GM12878 (cell line): ENCODE data around the gene SRC. TPM values are rescaled to one million over a fixed set of nuclear protein-coding genes. Genes with fewer than 3 reads are reported as not detected.

Source experiments
- ATAC-seq: fragments of 200-7000 bp; cut with Tn5 transposase; 3 replicates; pipeline ENCODE4 v1.9.1; 2020; ENCODE audit warnings: mild to moderate bottlenecking, moderate library complexity
- BruUV-seq: library from RNA; stranded (reverse); fragments of 400-500 nt; replicated peaks from 2 replicates; lab custom pipeline; 2021; lab: Mats Ljungman, UMichigan
- CTCF ChIA-PET: fragments of 300-600 bp; sonication (Branson Sonifier 250); formaldehyde crosslinking; extraction: SDS; loops from one replicate; lab custom pipeline; 2021; ENCODE audit warnings: inconsistent platforms; lab: Yijun Ruan, JAX
- POLR2A ChIA-PET: fragments of 350-600 bp; formaldehyde crosslinking; extraction: SDS; loops from one replicate; lab custom pipeline; 2021; ENCODE audit warnings: inconsistent platforms; lab: Charles Lee
- RAD21 ChIA-PET: fragments of 300-600 bp; sonication (Branson Sonifier 250); formaldehyde crosslinking; loops from one replicate; lab custom pipeline; 2023; ENCODE audit warnings: antibody characterized with exemption; ENCODE audit not compliant: unreplicated experiment; lab: Charles Lee
- SMC1A ChIA-PET: fragments of 300-600 bp; sonication (Branson Sonifier 250); formaldehyde crosslinking; loops from one replicate; lab custom pipeline; 2023; ENCODE audit not compliant: unreplicated experiment, uncharacterized antibody; lab: Charles Lee
- DNase-seq: peaks from one replicate; pipeline ENCODE4 v3.0.0-alpha.2; 2011; ENCODE audit warnings: low read depth, low spot score
- FAIRE-seq: peaks from 3 replicates; lab custom pipeline; 2011; peaks lifted over from hg19 to GRCh38; lab: Jason Lieb, UNC
- H2AFZ ChIP-seq: 2 replicates; pipeline ENCODE4 v1.6.0; 2011; ENCODE audit warnings: low read depth, low read length, control low read depth; ENCODE audit not compliant: control insufficient read depth
- H3K27ac ChIP-seq: 2 replicates; pipeline ENCODE4 v1.5.1; 2011; ENCODE audit warnings: control low read depth; ENCODE audit not compliant: control insufficient read depth, insufficient read depth
- H3K27me3 ChIP-seq, 2 experiments: replicated peaks in 1 of 2; 2 replicates each; pipeline versions ENCODE4 v1.6.0 to v1.6.1; 2011; ENCODE audit warnings: low read length in 1 of 2; ENCODE audit not compliant: control insufficient read depth in 2 of 2, insufficient read depth in 2 of 2
- H3K36me3 ChIP-seq, 2 experiments: 2 replicates each; pipeline ENCODE4 v1.5.1; 2011; ENCODE audit warnings: low read length in 1 of 2; ENCODE audit not compliant: control insufficient read depth in 2 of 2, insufficient read depth in 2 of 2
- H3K4me1 ChIP-seq: 2 replicates; pipeline ENCODE4 v1.6.1; 2011; ENCODE audit warnings: mild to moderate bottlenecking, low read length, moderate library complexity, mixed read lengths; ENCODE audit not compliant: control insufficient read depth, insufficient read depth
- H3K4me2 ChIP-seq: 2 replicates; pipeline ENCODE4 v1.6.0; 2011; ENCODE audit warnings: control low read depth; ENCODE audit not compliant: control insufficient read depth, insufficient read depth
- H3K4me3 ChIP-seq: fragments of 200-600 bp; sonication (generic); 2 replicates; pipeline ENCODE4 v1.5.1; 2016
- H3K79me2 ChIP-seq: 2 replicates; pipeline ENCODE4 v1.6.0; 2011; ENCODE audit warnings: low read length; ENCODE audit not compliant: control insufficient read depth, insufficient read depth
- H3K9ac ChIP-seq: 2 replicates; pipeline ENCODE4 v1.8.0; 2011; ENCODE audit warnings: low read length, control low read depth, mixed read lengths; ENCODE audit not compliant: control insufficient read depth, insufficient read depth
- H3K9me3 ChIP-seq: replicated peaks from 3 replicates; pipeline ENCODE4 v1.5.1; 2011; ENCODE audit warnings: mild to moderate bottlenecking, low read length; ENCODE audit not compliant: control insufficient read depth, insufficient read depth
- H4K20me1 ChIP-seq: 2 replicates; pipeline ENCODE4 v1.6.0; 2011; ENCODE audit not compliant: control insufficient read depth, insufficient read depth
- EP300 ChIP-seq, 2 experiments: fragments of 150-350 bp in 1 of 2; IDR thresholded peaks; 2 replicates each; pipeline ENCODE4 v1.6.1; 2011 to 2012; ENCODE audit warnings: low read depth in 2 of 2, low read length in 2 of 2, borderline replicate concordance in 1 of 2, improper control_type of control experiment in 1 of 2, inconsistent platforms in 1 of 2; ENCODE audit not compliant: control insufficient read depth in 1 of 2
- MEF2B ChIP-seq: fragments of 450-650 bp; IDR thresholded peaks from 2 replicates; pipeline ENCODE4 v1.6.1; 2018; ENCODE audit warnings: mild to moderate bottlenecking, moderate library complexity; ENCODE audit not compliant: partially characterized antibody, poor library complexity, severe bottlenecking
- SMARCA5 ChIP-seq: fragments of 450-650 bp; IDR thresholded peaks from 2 replicates; pipeline ENCODE4 v1.6.1; 2017; ENCODE audit warnings: mild to moderate bottlenecking
- WGBS: methylation state at CpG from one replicate; pipeline ENCODE4 v1.1.6; 2016; ENCODE audit warnings: low lambda C conversion rate; ENCODE audit not compliant: insufficient replicate concordance, insufficient coverage; ENCODE audit errors: missing lambda C conversion rate; 5-methylcytosine and 5-hydroxymethylcytosine counted together
- in situ Hi-C: fragments of 300-500 bp; cut with MboI; formaldehyde crosslinking; loops from 9 replicates; pipeline ENCODE4 v1.14.3; 2018; ENCODE audit warnings: mixed read lengths
- intact Hi-C: fragments of 100-400 bp; cut with micrococcal nuclease; formaldehyde crosslinking; loops from one replicate; pipeline ENCODE4 v1.14.2; 2022; ENCODE audit not compliant: unreplicated experiment
- polyA plus RNA-seq, 11 experiments: library from polyadenylated mRNA; depleted of rRNA in 4 of 11; unstranded in 6 of 11; stranded (reverse) in 5 of 11; fragments of >200 nt; fragmentation: Nextera tagmentation in 4 of 11; fragmentation: Illumina TruSeq in 1 of 11; extraction: Ambion mirVana in 4 of 11; extraction: Trizol in 1 of 11; gene quantifications; 1 replicate in 1 of 11; 2 replicates in 10 of 11; pipeline versions ENCODE4 v1.2.1 to v1.2.3, GENCODE V29; 2011 to 2016; ENCODE audit warnings: inconsistent platforms in 2 of 11, missing spikeins in 2 of 11, low read depth in 1 of 11
- total RNA-seq, 4 experiments: library from RNA; depleted of rRNA in 3 of 4; stranded (reverse); fragments of >200 nt in 3 of 4; fragmentation: Illumina TruSeq in 1 of 4; extraction: Trizol in 1 of 4; gene quantifications; 2 replicates each; pipeline versions ENCODE4 v1.2.1 to v1.2.3, GENCODE V29; 2013 to 2021
- TF ChIP-seq, protein P1 (sequence below): fragments of 450-650 bp; IDR thresholded peaks from 2 replicates; pipeline ENCODE4 v1.6.1; 2017; ENCODE audit warnings: mild to moderate bottlenecking, moderate library complexity
- TF ChIP-seq, protein P2 (sequence below): IDR thresholded peaks from 2 replicates; pipeline ENCODE4 v1.6.1; 2012; ENCODE audit warnings: improper control_type of control experiment, low read depth, low read length; ENCODE audit not compliant: insufficient replicate concordance

Gene SRC
- total and polyA plus RNA-seq, 10 of the 15 experiments (the other 5 are each of a cell fraction or from before 2014, with no cell fraction given) = 0.60 to 71.3 (median 27.2) TPM

DNA sequence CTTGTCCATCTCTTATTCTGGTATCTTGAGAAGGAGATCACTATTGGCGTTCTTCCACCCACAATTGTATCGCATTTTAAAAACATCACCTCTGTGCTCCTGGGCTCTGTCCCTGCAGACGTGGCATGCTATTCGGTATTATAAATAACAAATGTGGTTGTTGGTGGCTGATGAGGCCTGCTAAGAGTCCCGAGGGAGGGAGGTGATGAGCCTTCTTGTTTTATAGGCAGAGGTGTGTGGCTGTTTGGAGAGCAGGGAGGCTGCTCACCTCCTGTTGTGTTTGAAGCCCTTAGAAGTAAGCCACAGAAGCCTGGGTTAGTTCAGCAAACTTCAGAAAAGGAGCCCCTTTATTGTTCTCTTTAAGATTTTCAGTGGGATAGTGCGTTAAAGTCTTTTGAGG lies 40.9 kb upstream of the SRC start:
- no peak for FAIRE-seq

More for the DNA sequence above, 40.9 kb upstream of the SRC start:
- no peak overlapping the region for H3K4me3 ChIP-seq
- in situ Hi-C loops = no loop called here
- no peaks in the 10 kb centered on the region for H3K27me3 ChIP-seq
- ChIA-PET CTCF (no interaction called here), RAD21 (interaction anchor here (1.3 to 1.4 kb wide), 2 partner anchors 10 to 32 kb away, joined by 3 to 5 read pairs; no protein-coding TSS in a partner anchor), SMC1A (interaction anchor here (0.9 to 1.6 kb wide), 4 partner anchors 11 to 40 kb away, joined by 3 to 5 read pairs (median 4); partner anchors contain the start of gene SRC), POLR2A (interaction anchor here (0.6 to 1.1 kb wide), 5 partner anchors 16 to 1169 kb away, joined by 3 to 6 read pairs (median 4); partner anchors contain the start of gene MANBAL)
- DNase-seq (no peak), ATAC-seq (no peak)
- peaks cover 26 to 50% of the 10 kb centered on the region in 2 experiments for H3K36me3 ChIP-seq
- BruUV-seq = no TSS peak
- H4K20me1 ChIP-seq = no peaks in the 10 kb centered on the region
- 55% methylated on average over 6 of the region's 6 CpGs for WGBS
- no peak overlapping the region for H2AFZ ChIP-seq
- TF ChIP-seq MEF2B (peak; percentile 85), EP300 (IDR thresholded peaks at IDR 0.05; ENCODE audit: borderline replicate concordance in 1 of 2, control insufficient read depth in 1 of 2, low read depth in 2 of 2, low read length in 2 of 2) (peak in 1 of 2 experiments; percentile 60; a peak in 1 of 4 replicates), SMARCA5 (no peak)
- TF ChIP-seq, protein P1, sequence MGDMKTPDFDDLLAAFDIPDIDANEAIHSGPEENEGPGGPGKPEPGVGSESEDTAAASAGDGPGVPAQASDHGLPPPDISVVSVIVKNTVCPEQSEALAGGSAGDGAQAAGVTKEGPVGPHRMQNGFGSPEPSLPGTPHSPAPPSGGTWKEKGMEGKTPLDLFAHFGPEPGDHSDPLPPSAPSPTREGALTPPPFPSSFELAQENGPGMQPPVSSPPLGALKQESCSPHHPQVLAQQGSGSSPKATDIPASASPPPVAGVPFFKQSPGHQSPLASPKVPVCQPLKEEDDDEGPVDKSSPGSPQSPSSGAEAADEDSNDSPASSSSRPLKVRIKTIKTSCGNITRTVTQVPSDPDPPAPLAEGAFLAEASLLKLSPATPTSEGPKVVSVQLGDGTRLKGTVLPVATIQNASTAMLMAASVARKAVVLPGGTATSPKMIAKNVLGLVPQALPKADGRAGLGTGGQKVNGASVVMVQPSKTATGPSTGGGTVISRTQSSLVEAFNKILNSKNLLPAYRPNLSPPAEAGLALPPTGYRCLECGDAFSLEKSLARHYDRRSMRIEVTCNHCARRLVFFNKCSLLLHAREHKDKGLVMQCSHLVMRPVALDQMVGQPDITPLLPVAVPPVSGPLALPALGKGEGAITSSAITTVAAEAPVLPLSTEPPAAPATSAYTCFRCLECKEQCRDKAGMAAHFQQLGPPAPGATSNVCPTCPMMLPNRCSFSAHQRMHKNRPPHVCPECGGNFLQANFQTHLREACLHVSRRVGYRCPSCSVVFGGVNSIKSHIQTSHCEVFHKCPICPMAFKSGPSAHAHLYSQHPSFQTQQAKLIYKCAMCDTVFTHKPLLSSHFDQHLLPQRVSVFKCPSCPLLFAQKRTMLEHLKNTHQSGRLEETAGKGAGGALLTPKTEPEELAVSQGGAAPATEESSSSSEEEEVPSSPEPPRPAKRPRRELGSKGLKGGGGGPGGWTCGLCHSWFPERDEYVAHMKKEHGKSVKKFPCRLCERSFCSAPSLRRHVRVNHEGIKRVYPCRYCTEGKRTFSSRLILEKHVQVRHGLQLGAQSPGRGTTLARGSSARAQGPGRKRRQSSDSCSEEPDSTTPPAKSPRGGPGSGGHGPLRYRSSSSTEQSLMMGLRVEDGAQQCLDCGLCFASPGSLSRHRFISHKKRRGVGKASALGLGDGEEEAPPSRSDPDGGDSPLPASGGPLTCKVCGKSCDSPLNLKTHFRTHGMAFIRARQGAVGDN = 0 out of 2 replicates have a peak, but pooled peaks have one; percentile 36
- TF ChIP-seq, protein P2, sequence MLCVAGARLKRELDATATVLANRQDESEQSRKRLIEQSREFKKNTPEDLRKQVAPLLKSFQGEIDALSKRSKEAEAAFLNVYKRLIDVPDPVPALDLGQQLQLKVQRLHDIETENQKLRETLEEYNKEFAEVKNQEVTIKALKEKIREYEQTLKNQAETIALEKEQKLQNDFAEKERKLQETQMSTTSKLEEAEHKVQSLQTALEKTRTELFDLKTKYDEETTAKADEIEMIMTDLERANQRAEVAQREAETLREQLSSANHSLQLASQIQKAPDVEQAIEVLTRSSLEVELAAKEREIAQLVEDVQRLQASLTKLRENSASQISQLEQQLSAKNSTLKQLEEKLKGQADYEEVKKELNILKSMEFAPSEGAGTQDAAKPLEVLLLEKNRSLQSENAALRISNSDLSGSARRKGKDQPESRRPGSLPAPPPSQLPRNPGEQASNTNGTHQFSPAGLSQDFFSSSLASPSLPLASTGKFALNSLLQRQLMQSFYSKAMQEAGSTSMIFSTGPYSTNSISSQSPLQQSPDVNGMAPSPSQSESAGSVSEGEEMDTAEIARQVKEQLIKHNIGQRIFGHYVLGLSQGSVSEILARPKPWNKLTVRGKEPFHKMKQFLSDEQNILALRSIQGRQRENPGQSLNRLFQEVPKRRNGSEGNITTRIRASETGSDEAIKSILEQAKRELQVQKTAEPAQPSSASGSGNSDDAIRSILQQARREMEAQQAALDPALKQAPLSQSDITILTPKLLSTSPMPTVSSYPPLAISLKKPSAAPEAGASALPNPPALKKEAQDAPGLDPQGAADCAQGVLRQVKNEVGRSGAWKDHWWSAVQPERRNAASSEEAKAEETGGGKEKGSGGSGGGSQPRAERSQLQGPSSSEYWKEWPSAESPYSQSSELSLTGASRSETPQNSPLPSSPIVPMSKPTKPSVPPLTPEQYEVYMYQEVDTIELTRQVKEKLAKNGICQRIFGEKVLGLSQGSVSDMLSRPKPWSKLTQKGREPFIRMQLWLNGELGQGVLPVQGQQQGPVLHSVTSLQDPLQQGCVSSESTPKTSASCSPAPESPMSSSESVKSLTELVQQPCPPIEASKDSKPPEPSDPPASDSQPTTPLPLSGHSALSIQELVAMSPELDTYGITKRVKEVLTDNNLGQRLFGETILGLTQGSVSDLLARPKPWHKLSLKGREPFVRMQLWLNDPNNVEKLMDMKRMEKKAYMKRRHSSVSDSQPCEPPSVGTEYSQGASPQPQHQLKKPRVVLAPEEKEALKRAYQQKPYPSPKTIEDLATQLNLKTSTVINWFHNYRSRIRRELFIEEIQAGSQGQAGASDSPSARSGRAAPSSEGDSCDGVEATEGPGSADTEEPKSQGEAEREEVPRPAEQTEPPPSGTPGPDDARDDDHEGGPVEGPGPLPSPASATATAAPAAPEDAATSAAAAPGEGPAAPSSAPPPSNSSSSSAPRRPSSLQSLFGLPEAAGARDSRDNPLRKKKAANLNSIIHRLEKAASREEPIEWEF = peak; percentile 38
- H3K9me3 ChIP-seq = no peaks in the 10 kb centered on the region
- H3K4me1 ChIP-seq = peaks cover 36% of the 10 kb centered on the region
- peaks cover 32% of the 10 kb centered on the region for H3K79me2 ChIP-seq
- no peak overlapping the region for H3K9ac ChIP-seq
- intact Hi-C loops = no loop called here
- H3K4me2 ChIP-seq = no peak overlapping the region
- no peak overlapping the region for H3K27ac ChIP-seq
